Measurements from ENCODE around the gene TSSK2.

The TSSK2 gene

GRCh38 chr22:19106886-19107729 lies 24.0 kb upstream of the TSSK2 start:
- DNase-seq (ENCODE audit: low spot score): no peak

GRCh38 chr22:19107730-19108074 lies 23.4 kb upstream of the TSSK2 start:
- DNase-seq (ENCODE audit: low spot score): no peak

- DNase-seq (ENCODE audit: low spot score): no peak
Measured at GRCh38 chr22:19108807-19109197, 22.3 kb upstream of the TSSK2 start.

GRCh38 chr22:19109198-19110063 lies 21.7 kb upstream of the TSSK2 start:
- peak; percentile 74 for DNase-seq (ENCODE audit: low spot score)

- no peak for DNase-seq (ENCODE audit: low spot score)
Measured at GRCh38 chr22:19110064-19110458, 21.0 kb upstream of the TSSK2 start.

GRCh38 chr22:19110646-19111045 lies 20.5 kb upstream of the TSSK2 start:
- DNase-seq (ENCODE audit: low spot score): no peak

GRCh38 chr22:19111140-19111539 lies 20.0 kb upstream of the TSSK2 start:
- no peak for DNase-seq (ENCODE audit: low spot score)

GRCh38 chr22:19111584-19111983 lies 19.5 kb upstream of the TSSK2 start:
- DNase-seq (ENCODE audit: low spot score): no peak

GRCh38 chr22:19113429-19113828 lies 17.7 kb upstream of the TSSK2 start:
- no peak for DNase-seq (ENCODE audit: low spot score)

- no peak for DNase-seq (ENCODE audit: low spot score)
Measured at GRCh38 chr22:19114984-19115552, 16.0 kb upstream of the TSSK2 start.

GRCh38 chr22:19115628-19116027 lies 15.5 kb upstream of the TSSK2 start:
- DNase-seq (ENCODE audit: low spot score): no peak

- no peak for DNase-seq (ENCODE audit: low spot score)
Measured at GRCh38 chr22:19117111-19117512, 14.0 kb upstream of the TSSK2 start.

GRCh38 chr22:19118329-19118880 lies 12.7 kb upstream of the TSSK2 start:
- no peak for DNase-seq (ENCODE audit: low spot score)

- DNase-seq (ENCODE audit: low spot score): no peak
Measured at GRCh38 chr22:19119949-19120348, 11.2 kb upstream of the TSSK2 start.

- no peak for DNase-seq (ENCODE audit: low spot score)
Measured at GRCh38 chr22:19120829-19121630, 10.1 kb upstream of the TSSK2 start.

- peak; percentile 35 for DNase-seq (ENCODE audit: low spot score)
Measured at GRCh38 chr22:19121631-19122142, 9.4 kb upstream of the TSSK2 start.

GRCh38 chr22:19122143-19122751 lies 8.9 kb upstream of the TSSK2 start, which contains the start of gene DGCR2:
TSS of gene DGCR2 (minus strand) at chr22:19122412. CDS start at chr22:19122206, 206 bp downstream.
- peak; percentile 97 for DNase-seq (ENCODE audit: low spot score)

- DNase-seq (ENCODE audit: low spot score): no peak
Measured at GRCh38 chr22:19122752-19123492, 8.2 kb upstream of the TSSK2 start.

- DNase-seq (ENCODE audit: low spot score): no peak
Measured at GRCh38 chr22:19123936-19124335, 7.2 kb upstream of the TSSK2 start.

- DNase-seq (ENCODE audit: low spot score): no peak
Measured at GRCh38 chr22:19124377-19124776, 6.7 kb upstream of the TSSK2 start.
